GM10266 (cell line): Measurements from ENCODE around the gene SELENOF.
A peak's percentile ranks its signal among the peaks of the same experiment; 100 is the strongest.

ENCODE experiments used
- DNase-seq: peaks from one replicate; pipeline ENCODE4 v3.0.0; 2012; ENCODE audit errors: extremely low spot score
- TF ChIP-seq, protein P1 (sequence below): IDR thresholded peaks from 2 replicates; pipeline ENCODE4 v1.5.1; 2012; ENCODE audit warnings: mild to moderate bottlenecking, low read depth; ENCODE audit not compliant: control insufficient read depth, insufficient read depth; ENCODE audit errors: missing control alignments

The SELENOF gene

DNA sequence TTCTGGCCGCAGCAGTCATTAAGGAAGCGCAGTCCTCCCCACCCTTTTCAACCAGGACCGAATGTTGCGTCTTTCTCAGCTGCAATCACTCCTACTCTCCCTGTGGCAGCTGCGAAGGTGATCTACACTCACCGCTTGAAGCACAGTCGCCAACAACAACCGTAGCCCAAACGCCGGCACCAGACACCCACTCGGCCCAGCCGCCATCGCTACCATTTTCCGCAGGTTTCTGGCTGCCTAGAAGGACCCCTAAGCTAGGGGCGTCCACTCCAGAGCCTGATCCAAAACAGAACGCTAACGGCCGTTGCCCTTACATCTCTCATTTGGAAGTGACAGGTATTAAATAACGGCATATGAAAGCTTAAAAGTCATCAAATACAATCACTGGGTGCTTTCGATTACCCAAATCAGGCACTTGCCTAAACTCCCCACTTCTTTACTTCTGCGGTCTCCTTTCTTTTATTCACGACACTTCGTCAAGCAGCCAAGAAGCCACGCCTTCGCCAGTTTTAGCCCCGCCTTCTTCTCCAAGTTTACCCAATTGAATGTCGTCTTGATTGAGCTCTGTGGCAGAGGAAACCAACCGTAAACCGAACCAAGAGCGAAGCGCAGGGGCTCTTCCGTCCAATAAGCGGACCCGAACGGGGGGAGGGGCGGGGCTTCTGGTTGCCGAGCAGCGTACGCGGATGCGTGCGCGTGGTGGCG, at the start of gene SELENOF:
TSS of gene SELENOF (minus strand) at position 231 of the 705 bp plus-strand sequence. CDS start at position 216, 15 bp downstream.
- peak; percentile 94 for DNase-seq
- TF ChIP-seq, protein P1, sequence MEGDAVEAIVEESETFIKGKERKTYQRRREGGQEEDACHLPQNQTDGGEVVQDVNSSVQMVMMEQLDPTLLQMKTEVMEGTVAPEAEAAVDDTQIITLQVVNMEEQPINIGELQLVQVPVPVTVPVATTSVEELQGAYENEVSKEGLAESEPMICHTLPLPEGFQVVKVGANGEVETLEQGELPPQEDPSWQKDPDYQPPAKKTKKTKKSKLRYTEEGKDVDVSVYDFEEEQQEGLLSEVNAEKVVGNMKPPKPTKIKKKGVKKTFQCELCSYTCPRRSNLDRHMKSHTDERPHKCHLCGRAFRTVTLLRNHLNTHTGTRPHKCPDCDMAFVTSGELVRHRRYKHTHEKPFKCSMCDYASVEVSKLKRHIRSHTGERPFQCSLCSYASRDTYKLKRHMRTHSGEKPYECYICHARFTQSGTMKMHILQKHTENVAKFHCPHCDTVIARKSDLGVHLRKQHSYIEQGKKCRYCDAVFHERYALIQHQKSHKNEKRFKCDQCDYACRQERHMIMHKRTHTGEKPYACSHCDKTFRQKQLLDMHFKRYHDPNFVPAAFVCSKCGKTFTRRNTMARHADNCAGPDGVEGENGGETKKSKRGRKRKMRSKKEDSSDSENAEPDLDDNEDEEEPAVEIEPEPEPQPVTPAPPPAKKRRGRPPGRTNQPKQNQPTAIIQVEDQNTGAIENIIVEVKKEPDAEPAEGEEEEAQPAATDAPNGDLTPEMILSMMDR: no peak

DNA sequence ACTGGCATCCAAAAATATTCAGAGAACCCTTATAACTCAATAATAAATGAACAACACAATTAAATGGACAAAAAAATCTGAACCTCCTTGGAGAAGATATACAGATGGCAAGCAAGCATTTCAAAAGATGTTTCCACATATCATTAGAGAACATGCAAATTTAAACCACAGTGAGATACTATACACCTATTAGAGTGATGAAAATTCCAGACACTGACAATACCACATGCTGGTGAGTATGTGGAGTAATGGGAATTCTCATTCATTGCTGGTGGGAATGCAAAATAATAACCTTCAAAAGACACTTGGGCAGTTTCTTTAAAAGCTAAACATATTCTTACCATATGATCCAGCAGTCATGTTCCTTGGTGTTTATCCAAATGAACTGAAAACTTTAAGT, 46.6 kb upstream of the SELENOF start:
- no peak for DNase-seq
- TF ChIP-seq, protein P1: no peak

DNA sequence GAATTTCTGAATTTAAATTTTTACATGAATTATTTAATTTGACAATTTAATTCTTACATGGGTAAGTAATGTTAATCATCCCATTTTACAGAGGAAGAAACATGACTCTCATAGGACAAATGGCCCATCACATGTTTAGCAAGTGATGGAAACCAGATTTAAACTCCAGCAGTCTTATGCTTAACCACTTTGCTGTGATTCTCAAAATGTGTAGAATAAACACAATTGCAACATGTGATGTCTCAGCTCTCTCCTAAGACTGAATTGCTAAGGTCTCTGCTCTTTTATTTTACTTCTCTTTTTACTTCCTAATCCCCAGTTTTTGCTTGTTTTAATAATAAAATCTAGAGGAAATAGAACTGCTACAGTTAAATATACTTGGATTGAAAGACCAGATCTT, 43.3 kb upstream of the SELENOF start:
- no peak for DNase-seq
- TF ChIP-seq, protein P1: no peak

DNA sequence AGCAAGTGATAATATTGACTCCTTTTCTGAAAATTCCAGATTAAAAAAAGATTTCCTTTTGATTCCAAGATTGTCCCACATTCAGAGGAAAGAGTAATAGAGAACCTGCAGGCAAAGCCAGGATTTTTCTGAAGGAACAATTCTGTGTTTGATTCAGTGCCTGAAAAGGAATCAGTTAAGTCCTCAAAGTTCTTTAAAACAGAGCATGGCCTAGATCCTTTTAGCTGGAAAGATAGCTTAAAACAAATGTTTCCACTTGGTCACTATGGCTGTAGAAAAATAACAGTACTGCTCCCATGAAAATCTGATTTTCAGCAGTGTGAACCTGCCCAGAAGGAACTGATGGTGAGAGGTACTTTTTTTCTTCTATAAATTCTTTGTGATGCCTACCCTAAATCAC, 42.3 kb upstream of the SELENOF start:
- TF ChIP-seq, protein P1: no peak
- no peak for DNase-seq

DNA sequence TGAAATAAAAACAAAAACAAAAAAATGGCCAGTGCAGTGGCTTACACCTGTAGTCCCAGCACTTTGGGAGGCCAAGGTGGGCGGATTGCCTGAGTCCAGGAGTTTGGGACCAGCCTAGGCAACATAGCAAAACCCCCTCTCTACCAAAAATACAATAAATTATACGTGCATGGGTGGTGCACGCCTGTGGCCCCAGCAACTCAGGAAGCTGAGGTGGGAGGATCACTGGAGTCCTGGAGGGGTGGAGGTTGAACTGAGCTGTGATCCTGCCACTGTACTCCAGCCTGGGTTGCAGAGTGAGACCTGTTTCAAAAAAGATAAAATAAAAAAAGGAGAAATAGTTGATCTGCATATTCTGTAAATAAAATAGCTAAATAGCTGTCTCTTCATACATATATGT, 41.8 kb upstream of the SELENOF start:
- TF ChIP-seq, protein P1: no peak
- DNase-seq: no peak

DNA sequence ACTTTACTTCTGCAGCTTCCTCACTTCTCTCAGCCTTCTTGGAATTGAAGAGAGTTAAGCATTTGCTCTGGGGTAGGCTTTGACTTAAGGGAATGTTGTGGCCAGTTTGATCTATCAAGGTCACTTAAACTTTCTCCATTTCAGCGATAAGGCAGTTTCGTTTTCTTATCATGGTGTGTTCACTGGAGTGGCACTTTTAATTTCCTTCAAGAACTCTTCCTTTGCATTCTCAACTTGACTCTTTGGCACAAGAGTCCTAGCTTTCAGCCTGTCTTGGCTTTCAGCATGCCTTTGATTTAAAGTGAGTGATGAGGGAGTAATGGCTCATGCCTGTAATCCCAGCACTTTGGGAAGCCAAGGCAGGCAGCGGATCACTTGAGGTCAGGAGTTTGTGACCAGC, 39.2 kb upstream of the SELENOF start:
- DNase-seq: no peak

DNA sequence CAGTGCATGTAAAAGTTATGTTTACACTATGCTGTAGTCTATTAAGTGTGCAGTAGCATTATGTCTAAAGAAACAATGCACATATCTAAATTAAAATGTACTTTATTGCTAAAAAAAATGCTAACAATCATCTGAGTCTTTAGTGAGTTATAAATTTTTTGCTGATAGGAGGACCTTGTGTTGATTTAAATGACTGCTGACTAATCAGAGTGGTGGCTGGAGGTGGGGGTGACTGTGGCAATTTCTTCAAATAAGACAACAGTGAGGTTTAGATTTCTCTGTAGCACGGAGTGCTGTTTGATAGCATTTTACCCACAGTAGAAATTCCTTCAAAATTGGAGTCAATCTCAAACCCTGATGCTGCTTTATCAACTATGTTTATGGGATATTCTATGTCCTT, 37.5 kb upstream of the SELENOF start:
- TF ChIP-seq, protein P1: no peak
- DNase-seq: no peak

More for the DNA sequence above, 39.2 kb upstream of the SELENOF start:
- TF ChIP-seq, protein P1: no peak
